ENCODE results near the gene SKAP1.

SKAP1 gene

GRCh38 chr17:48144231-48144630, 285.8 kb downstream of the SKAP1 start:
- no peak for FAIRE-seq

GRCh38 chr17:48143629-48144028, 286.4 kb downstream of the SKAP1 start:
- FAIRE-seq, result no peak
- DNase-seq (ENCODE audit: insufficient read length, low spot score), result no peak
- TF ChIP-seq POLR2A (IDR thresholded peaks at IDR 0.05; ENCODE audit: low read depth, low read length) (no peak), POLR2AphosphoS5 (IDR thresholded peaks at IDR 0.05; ENCODE audit: low read depth, low read length) (no peak), TAF1 (IDR thresholded peaks at IDR 0.05; ENCODE audit: low read depth, low read length) (no peak), POU2F2 (IDR thresholded peaks at IDR 0.05; ENCODE audit: low read depth, low read length) (no peak), PAX5 (IDR thresholded peaks at IDR 0.05; ENCODE audit: insufficient read depth, low read length, severe bottlenecking) (no peak), SPI1 (IDR thresholded peaks at IDR 0.05; ENCODE audit: low read depth, low read length) (no peak)

More at GRCh38 chr17:48144231-48144630, 285.8 kb downstream of the SKAP1 start:
- no peak for TF ChIP-seq POLR2AphosphoS5 (IDR thresholded peaks at IDR 0.05; ENCODE audit: low read depth, low read length)
- no peak for TF ChIP-seq SPI1 (IDR thresholded peaks at IDR 0.05; ENCODE audit: low read depth, low read length)
- no peak for TF ChIP-seq POU2F2 (IDR thresholded peaks at IDR 0.05; ENCODE audit: low read depth, low read length)
- TF ChIP-seq POLR2A (IDR thresholded peaks at IDR 0.05; ENCODE audit: low read depth, low read length), result no peak
- TF ChIP-seq TAF1 (IDR thresholded peaks at IDR 0.05; ENCODE audit: low read depth, low read length), result no peak
- no peak for TF ChIP-seq PAX5 (IDR thresholded peaks at IDR 0.05; ENCODE audit: insufficient read depth, low read length, severe bottlenecking)
- DNase-seq (ENCODE audit: insufficient read length, low spot score), result no peak

GRCh38 chr17:48139944-48140343, 290.1 kb downstream of the SKAP1 start:
- TF ChIP-seq TAF1 (IDR thresholded peaks at IDR 0.05; ENCODE audit: low read depth, low read length), result no peak
- TF ChIP-seq POU2F2 (IDR thresholded peaks at IDR 0.05; ENCODE audit: low read depth, low read length), result no peak
- no peak for TF ChIP-seq PAX5 (IDR thresholded peaks at IDR 0.05; ENCODE audit: insufficient read depth, low read length, severe bottlenecking)
- no peak for FAIRE-seq
- no peak for DNase-seq (ENCODE audit: insufficient read length, low spot score)

- DNase-seq (ENCODE audit: insufficient read length, low spot score) (no peak), FAIRE-seq (no peak)
- TF ChIP-seq SPI1 (IDR thresholded peaks at IDR 0.05; ENCODE audit: low read depth, low read length) (no peak), POLR2AphosphoS5 (IDR thresholded peaks at IDR 0.05; ENCODE audit: low read depth, low read length) (no peak), PAX5 (IDR thresholded peaks at IDR 0.05; ENCODE audit: insufficient read depth, low read length, severe bottlenecking) (no peak), POU2F2 (IDR thresholded peaks at IDR 0.05; ENCODE audit: low read depth, low read length) (no peak), TAF1 (IDR thresholded peaks at IDR 0.05; ENCODE audit: low read depth, low read length) (no peak), POLR2A (IDR thresholded peaks at IDR 0.05; ENCODE audit: low read depth, low read length) (no peak)
Measured at GRCh38 chr17:48137656-48138055, 292.4 kb downstream of the SKAP1 start.

- TF ChIP-seq POU2F2 (IDR thresholded peaks at IDR 0.05; ENCODE audit: low read depth, low read length) (no peak), PAX5 (IDR thresholded peaks at IDR 0.05; ENCODE audit: insufficient read depth, low read length, severe bottlenecking) (no peak), POLR2A (IDR thresholded peaks at IDR 0.05; ENCODE audit: low read depth, low read length) (no peak), POLR2AphosphoS5 (IDR thresholded peaks at IDR 0.05; ENCODE audit: low read depth, low read length) (no peak), TAF1 (IDR thresholded peaks at IDR 0.05; ENCODE audit: low read depth, low read length) (no peak), SPI1 (IDR thresholded peaks at IDR 0.05; ENCODE audit: low read depth, low read length) (no peak)
- DNase-seq (ENCODE audit: insufficient read length, low spot score) (no peak), FAIRE-seq (peak; percentile 76)
Measured at GRCh38 chr17:48134912-48135480, 295.0 kb downstream of the SKAP1 start.

- FAIRE-seq, result no peak
- DNase-seq (ENCODE audit: insufficient read length, low spot score), result no peak
- TF ChIP-seq POLR2AphosphoS5 (IDR thresholded peaks at IDR 0.05; ENCODE audit: low read depth, low read length), result no peak
- TF ChIP-seq POLR2A (IDR thresholded peaks at IDR 0.05; ENCODE audit: low read depth, low read length), result no peak
- no peak for TF ChIP-seq TAF1 (IDR thresholded peaks at IDR 0.05; ENCODE audit: low read depth, low read length)
- TF ChIP-seq PAX5 (IDR thresholded peaks at IDR 0.05; ENCODE audit: insufficient read depth, low read length, severe bottlenecking), result no peak
- no peak for TF ChIP-seq POU2F2 (IDR thresholded peaks at IDR 0.05; ENCODE audit: low read depth, low read length)
- TF ChIP-seq SPI1 (IDR thresholded peaks at IDR 0.05; ENCODE audit: low read depth, low read length), result no peak
Measured at GRCh38 chr17:48132385-48132784, 297.6 kb downstream of the SKAP1 start.

GRCh38 chr17:48131216-48131824, 298.7 kb downstream of the SKAP1 start:
- DNase-seq (ENCODE audit: insufficient read length, low spot score) (no peak), FAIRE-seq (peak; percentile 82)
- TF ChIP-seq PAX5 (IDR thresholded peaks at IDR 0.05; ENCODE audit: insufficient read depth, low read length, severe bottlenecking) (no peak), POLR2AphosphoS5 (IDR thresholded peaks at IDR 0.05; ENCODE audit: low read depth, low read length) (no peak), POU2F2 (IDR thresholded peaks at IDR 0.05; ENCODE audit: low read depth, low read length) (no peak), POLR2A (IDR thresholded peaks at IDR 0.05; ENCODE audit: low read depth, low read length) (no peak), SPI1 (IDR thresholded peaks at IDR 0.05; ENCODE audit: low read depth, low read length) (no peak), TAF1 (IDR thresholded peaks at IDR 0.05; ENCODE audit: low read depth, low read length) (no peak)

- no peak for FAIRE-seq
- DNase-seq (ENCODE audit: insufficient read length, low spot score), result no peak
- TF ChIP-seq SPI1 (IDR thresholded peaks at IDR 0.05; ENCODE audit: low read depth, low read length) (no peak), POLR2A (IDR thresholded peaks at IDR 0.05; ENCODE audit: low read depth, low read length) (no peak), POLR2AphosphoS5 (IDR thresholded peaks at IDR 0.05; ENCODE audit: low read depth, low read length) (no peak), PAX5 (IDR thresholded peaks at IDR 0.05; ENCODE audit: insufficient read depth, low read length, severe bottlenecking) (no peak), TAF1 (IDR thresholded peaks at IDR 0.05; ENCODE audit: low read depth, low read length) (no peak), POU2F2 (IDR thresholded peaks at IDR 0.05; ENCODE audit: low read depth, low read length) (no peak)
Measured at GRCh38 chr17:48129981-48130380, 300.0 kb downstream of the SKAP1 start.

- no peak for DNase-seq (ENCODE audit: insufficient read length, low spot score)
- FAIRE-seq, result no peak
- TF ChIP-seq POLR2AphosphoS5 (IDR thresholded peaks at IDR 0.05; ENCODE audit: low read depth, low read length), result no peak
- no peak for TF ChIP-seq SPI1 (IDR thresholded peaks at IDR 0.05; ENCODE audit: low read depth, low read length)
- TF ChIP-seq PAX5 (IDR thresholded peaks at IDR 0.05; ENCODE audit: insufficient read depth, low read length, severe bottlenecking), result no peak
- TF ChIP-seq POU2F2 (IDR thresholded peaks at IDR 0.05; ENCODE audit: low read depth, low read length), result no peak
- TF ChIP-seq POLR2A (IDR thresholded peaks at IDR 0.05; ENCODE audit: low read depth, low read length), result no peak
- TF ChIP-seq TAF1 (IDR thresholded peaks at IDR 0.05; ENCODE audit: low read depth, low read length), result no peak
Measured at GRCh38 chr17:48128400-48128799, 301.6 kb downstream of the SKAP1 start.
